ENCODE data around the gene CDH4.

GRCh38 chr20:61830991-61831390 lies 578.9 kb downstream of the CDH4 start:
- TF ChIP-seq MYC (IDR thresholded peaks at IDR 0.05; ENCODE audit: low read depth, low read length) (no peak), MYC (CRISPR knock-in tag; IDR thresholded peaks at IDR 0.05; ENCODE audit: borderline replicate concordance, low read depth) (no peak), CTCF (IDR thresholded peaks at IDR 0.05 in 2 of 3, conservative IDR thresholded peaks at IDR 0.05 in 1 of 3; ENCODE audit: insufficient read depth in 2 of 3, low read depth in 1 of 3, low read length in 3 of 3) (no peak), POLR2A (conservative IDR thresholded peaks at IDR 0.05) (no peak), MYNN (IDR thresholded peaks at IDR 0.05) (no peak), MYNN (CRISPR knock-in tag; IDR thresholded peaks at IDR 0.05) (no peak), ATF7 (IDR thresholded peaks at IDR 0.05) (no peak), MIER1 (IDR thresholded peaks at IDR 0.05; ENCODE audit: low read depth) (no peak), KAT2B (IDR thresholded peaks at IDR 0.05; ENCODE audit: low read depth, low read length) (no peak), MAX (CRISPR knock-in tag; IDR thresholded peaks at IDR 0.05) (no peak), ETV6 (IDR thresholded peaks at IDR 0.05; ENCODE audit: borderline replicate concordance in 1 of 2, low read depth in 2 of 2, low read length in 1 of 2) (no peak), ETV6 (CRISPR knock-in tag; IDR thresholded peaks at IDR 0.05; ENCODE audit: borderline replicate concordance) (no peak)
- TF ChIP-seq, protein P1, sequence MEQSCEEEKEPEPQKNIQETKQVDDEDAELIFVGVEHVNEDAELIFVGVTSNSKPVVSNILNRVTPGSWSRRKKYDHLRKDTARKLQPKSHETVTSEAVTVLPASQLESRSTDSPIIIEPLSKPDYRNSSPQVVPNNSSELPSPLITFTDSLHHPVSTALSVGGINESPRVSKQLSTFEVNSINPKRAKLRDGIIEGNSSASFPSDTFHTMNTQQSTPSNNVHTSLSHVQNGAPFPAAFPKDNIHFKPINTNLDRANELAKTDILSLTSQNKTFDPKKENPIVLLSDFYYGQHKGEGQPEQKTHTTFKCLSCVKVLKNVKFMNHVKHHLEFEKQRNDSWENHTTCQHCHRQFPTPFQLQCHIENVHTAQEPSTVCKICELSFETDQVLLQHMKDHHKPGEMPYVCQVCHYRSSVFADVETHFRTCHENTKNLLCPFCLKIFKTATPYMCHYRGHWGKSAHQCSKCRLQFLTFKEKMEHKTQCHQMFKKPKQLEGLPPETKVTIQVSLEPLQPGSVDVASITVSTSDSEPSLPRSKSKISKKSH (CRISPR knock-in tag; IDR thresholded peaks at IDR 0.05) = no peak
- TF ChIP-seq, protein P2, sequence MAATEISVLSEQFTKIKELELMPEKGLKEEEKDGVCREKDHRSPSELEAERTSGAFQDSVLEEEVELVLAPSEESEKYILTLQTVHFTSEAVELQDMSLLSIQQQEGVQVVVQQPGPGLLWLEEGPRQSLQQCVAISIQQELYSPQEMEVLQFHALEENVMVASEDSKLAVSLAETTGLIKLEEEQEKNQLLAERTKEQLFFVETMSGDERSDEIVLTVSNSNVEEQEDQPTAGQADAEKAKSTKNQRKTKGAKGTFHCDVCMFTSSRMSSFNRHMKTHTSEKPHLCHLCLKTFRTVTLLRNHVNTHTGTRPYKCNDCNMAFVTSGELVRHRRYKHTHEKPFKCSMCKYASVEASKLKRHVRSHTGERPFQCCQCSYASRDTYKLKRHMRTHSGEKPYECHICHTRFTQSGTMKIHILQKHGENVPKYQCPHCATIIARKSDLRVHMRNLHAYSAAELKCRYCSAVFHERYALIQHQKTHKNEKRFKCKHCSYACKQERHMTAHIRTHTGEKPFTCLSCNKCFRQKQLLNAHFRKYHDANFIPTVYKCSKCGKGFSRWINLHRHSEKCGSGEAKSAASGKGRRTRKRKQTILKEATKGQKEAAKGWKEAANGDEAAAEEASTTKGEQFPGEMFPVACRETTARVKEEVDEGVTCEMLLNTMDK (IDR thresholded peaks at IDR 0.05; ENCODE audit: borderline replicate concordance, insufficient read depth, low read depth, low read length, poor library complexity, severe bottlenecking) = no peak
- TF ChIP-seq, protein P3, sequence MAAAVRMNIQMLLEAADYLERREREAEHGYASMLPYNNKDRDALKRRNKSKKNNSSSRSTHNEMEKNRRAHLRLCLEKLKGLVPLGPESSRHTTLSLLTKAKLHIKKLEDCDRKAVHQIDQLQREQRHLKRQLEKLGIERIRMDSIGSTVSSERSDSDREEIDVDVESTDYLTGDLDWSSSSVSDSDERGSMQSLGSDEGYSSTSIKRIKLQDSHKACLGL (CRISPR knock-in tag; IDR thresholded peaks at IDR 0.05; ENCODE audit: borderline replicate concordance, poor library complexity, severe bottlenecking) = no peak
